HG03457 (cell line): ENCODE results near the gene TNNC2.
"Not testable (repeated sequence)": the region's sequence is repeated elsewhere in the genome, so short reads cannot be mapped to it uniquely, and the experiment has no call there.

Experiments
- ATAC-seq: cut with Tn5 transposase; IDR thresholded peaks from one replicate; pipeline ENCODE4 v1.9.1; 2021; ENCODE audit warnings: moderate number of reproducible peaks; ENCODE audit not compliant: unreplicated experiment

The TNNC2 gene

GRCh38 chr20:45848969-45849582 is 22.0 kb upstream of the TNNC2 start:
- no peak for ATAC-seq

GRCh38 chr20:45848421-45848820 is 21.3 kb upstream of the TNNC2 start:
- ATAC-seq: no peak

- ATAC-seq: no peak
Observed at GRCh38 chr20:45845452-45845851, 18.3 kb upstream of the TNNC2 start.

GRCh38 chr20:45843506-45843905 is 16.4 kb upstream of the TNNC2 start:
- ATAC-seq: no peak

- ATAC-seq: no peak
Observed at GRCh38 chr20:45842169-45842812, 15.2 kb upstream of the TNNC2 start.

GRCh38 chr20:45841407-45842129 is 14.5 kb upstream of the TNNC2 start:
- ATAC-seq: no peak

- no peak for ATAC-seq
Observed at GRCh38 chr20:45840700-45841198, 13.6 kb upstream of the TNNC2 start.

- no peak for ATAC-seq
Observed at GRCh38 chr20:45836841-45837240, 9.7 kb upstream of the TNNC2 start.

GRCh38 chr20:45835825-45836224 is 8.7 kb upstream of the TNNC2 start:
- ATAC-seq: no peak

GRCh38 chr20:45835329-45835765 is 8.2 kb upstream of the TNNC2 start:
- ATAC-seq: no peak

GRCh38 chr20:45834797-45835161 is 7.7 kb upstream of the TNNC2 start:
- ATAC-seq: no peak

GRCh38 chr20:45833883-45834796 is 7.0 kb upstream of the TNNC2 start:
- ATAC-seq: no peak

- ATAC-seq: no peak
Observed at GRCh38 chr20:45833030-45833882, 6.1 kb upstream of the TNNC2 start, which contains the start of gene SNX21. SNX21 (plus strand) TSS chr20:45833799; CDS start chr20:45833920, 121 bp downstream.

GRCh38 chr20:45832619-45833018 is 5.5 kb upstream of the TNNC2 start:
- no peak for ATAC-seq

GRCh38 chr20:45829673-45830106 is 2.6 kb upstream of the TNNC2 start:
- ATAC-seq: not testable (repeated sequence)

GRCh38 chr20:45828589-45828988 is 1.5 kb upstream of the TNNC2 start:
- no peak for ATAC-seq

- ATAC-seq: no peak
Observed at GRCh38 chr20:45827712-45828111, 600 bp upstream of the TNNC2 start.

- ATAC-seq: no peak
Observed at GRCh38 chr20:45826381-45827019, 612 bp downstream of the TNNC2 start.
